SKM-1 (cell line): ENCODE data around the gene HEPN1.

Source experiments
- DNase-seq: peaks from one replicate; lab custom pipeline; 2025; ENCODE audit not compliant: unreplicated experiment; lab: John Stamatoyannopoulos, UW

Gene HEPN1

GRCh38 chr11:124884869-124885479 lies 34.1 kb upstream of the HEPN1 start:
- DNase-seq = no peak

GRCh38 chr11:124886476-124886875 lies 32.6 kb upstream of the HEPN1 start:
- no peak for DNase-seq

GRCh38 chr11:124886978-124887666 lies 31.9 kb upstream of the HEPN1 start:
- no peak for DNase-seq

GRCh38 chr11:124887667-124888013 lies 31.4 kb upstream of the HEPN1 start:
- DNase-seq = no peak

GRCh38 chr11:124889191-124890091 lies 29.6 kb upstream of the HEPN1 start:
- DNase-seq = no peak

GRCh38 chr11:124890151-124890550 lies 28.9 kb upstream of the HEPN1 start:
- DNase-seq = no peak

GRCh38 chr11:124890683-124891372 lies 28.2 kb upstream of the HEPN1 start:
- DNase-seq = no peak

GRCh38 chr11:124891373-124891861 lies 27.6 kb upstream of the HEPN1 start:
- no peak for DNase-seq

- DNase-seq = no peak
Measured at GRCh38 chr11:124892146-124892545, 26.9 kb upstream of the HEPN1 start.

- DNase-seq = no peak
Measured at GRCh38 chr11:124892750-124893454, 26.1 kb upstream of the HEPN1 start.

- DNase-seq = no peak
Measured at GRCh38 chr11:124893781-124894401, 25.2 kb upstream of the HEPN1 start.

- DNase-seq = no peak
Measured at GRCh38 chr11:124894606-124895430, 24.2 kb upstream of the HEPN1 start.

GRCh38 chr11:124895471-124895971 lies 23.5 kb upstream of the HEPN1 start:
- DNase-seq = no peak

- DNase-seq = no peak
Measured at GRCh38 chr11:124896071-124896750, 22.8 kb upstream of the HEPN1 start.

GRCh38 chr11:124896821-124897391 lies 22.1 kb upstream of the HEPN1 start:
- no peak for DNase-seq

- no peak for DNase-seq
Measured at GRCh38 chr11:124897674-124898262, 21.3 kb upstream of the HEPN1 start, which contains the start of gene ROBO4. TSS of gene ROBO4 (minus strand) at chr11:124897865. CDS start at chr11:124897795, 70 bp downstream.

GRCh38 chr11:124898263-124898680 lies 20.8 kb upstream of the HEPN1 start:
- DNase-seq = no peak

- DNase-seq = no peak
Measured at GRCh38 chr11:124898711-124899110, 20.3 kb upstream of the HEPN1 start.
